ENCODE measurements around the gene SLC6A16. TPM values are rescaled to one million over a fixed set of nuclear protein-coding genes. Genes with fewer than 3 reads are reported as not detected.

SLC6A16 gene
- total and polyA plus RNA-seq, 2 experiments from 2014 or later = 0.31 to 1.8 TPM

DNA sequence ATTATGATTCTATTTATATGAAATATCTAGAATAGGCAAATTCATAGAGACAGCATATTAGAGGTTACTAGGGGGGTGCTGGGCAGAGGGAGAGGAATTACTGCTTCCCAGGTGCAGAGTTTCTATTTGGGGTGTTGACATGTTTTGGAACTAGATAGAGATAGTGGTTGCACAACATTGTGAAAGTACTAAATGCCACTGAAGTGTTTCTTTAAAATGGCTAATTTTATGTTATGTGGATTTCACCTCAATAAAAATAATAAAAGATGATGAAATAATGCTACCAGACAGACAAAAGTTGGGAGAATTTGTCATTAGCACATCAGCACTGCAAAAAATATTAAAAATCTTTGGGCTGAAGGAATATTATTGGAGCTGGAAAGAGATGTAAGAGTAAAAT, 63.4 kb downstream of the SLC6A16 start (continued):
- TF ChIP-seq, protein P1, sequence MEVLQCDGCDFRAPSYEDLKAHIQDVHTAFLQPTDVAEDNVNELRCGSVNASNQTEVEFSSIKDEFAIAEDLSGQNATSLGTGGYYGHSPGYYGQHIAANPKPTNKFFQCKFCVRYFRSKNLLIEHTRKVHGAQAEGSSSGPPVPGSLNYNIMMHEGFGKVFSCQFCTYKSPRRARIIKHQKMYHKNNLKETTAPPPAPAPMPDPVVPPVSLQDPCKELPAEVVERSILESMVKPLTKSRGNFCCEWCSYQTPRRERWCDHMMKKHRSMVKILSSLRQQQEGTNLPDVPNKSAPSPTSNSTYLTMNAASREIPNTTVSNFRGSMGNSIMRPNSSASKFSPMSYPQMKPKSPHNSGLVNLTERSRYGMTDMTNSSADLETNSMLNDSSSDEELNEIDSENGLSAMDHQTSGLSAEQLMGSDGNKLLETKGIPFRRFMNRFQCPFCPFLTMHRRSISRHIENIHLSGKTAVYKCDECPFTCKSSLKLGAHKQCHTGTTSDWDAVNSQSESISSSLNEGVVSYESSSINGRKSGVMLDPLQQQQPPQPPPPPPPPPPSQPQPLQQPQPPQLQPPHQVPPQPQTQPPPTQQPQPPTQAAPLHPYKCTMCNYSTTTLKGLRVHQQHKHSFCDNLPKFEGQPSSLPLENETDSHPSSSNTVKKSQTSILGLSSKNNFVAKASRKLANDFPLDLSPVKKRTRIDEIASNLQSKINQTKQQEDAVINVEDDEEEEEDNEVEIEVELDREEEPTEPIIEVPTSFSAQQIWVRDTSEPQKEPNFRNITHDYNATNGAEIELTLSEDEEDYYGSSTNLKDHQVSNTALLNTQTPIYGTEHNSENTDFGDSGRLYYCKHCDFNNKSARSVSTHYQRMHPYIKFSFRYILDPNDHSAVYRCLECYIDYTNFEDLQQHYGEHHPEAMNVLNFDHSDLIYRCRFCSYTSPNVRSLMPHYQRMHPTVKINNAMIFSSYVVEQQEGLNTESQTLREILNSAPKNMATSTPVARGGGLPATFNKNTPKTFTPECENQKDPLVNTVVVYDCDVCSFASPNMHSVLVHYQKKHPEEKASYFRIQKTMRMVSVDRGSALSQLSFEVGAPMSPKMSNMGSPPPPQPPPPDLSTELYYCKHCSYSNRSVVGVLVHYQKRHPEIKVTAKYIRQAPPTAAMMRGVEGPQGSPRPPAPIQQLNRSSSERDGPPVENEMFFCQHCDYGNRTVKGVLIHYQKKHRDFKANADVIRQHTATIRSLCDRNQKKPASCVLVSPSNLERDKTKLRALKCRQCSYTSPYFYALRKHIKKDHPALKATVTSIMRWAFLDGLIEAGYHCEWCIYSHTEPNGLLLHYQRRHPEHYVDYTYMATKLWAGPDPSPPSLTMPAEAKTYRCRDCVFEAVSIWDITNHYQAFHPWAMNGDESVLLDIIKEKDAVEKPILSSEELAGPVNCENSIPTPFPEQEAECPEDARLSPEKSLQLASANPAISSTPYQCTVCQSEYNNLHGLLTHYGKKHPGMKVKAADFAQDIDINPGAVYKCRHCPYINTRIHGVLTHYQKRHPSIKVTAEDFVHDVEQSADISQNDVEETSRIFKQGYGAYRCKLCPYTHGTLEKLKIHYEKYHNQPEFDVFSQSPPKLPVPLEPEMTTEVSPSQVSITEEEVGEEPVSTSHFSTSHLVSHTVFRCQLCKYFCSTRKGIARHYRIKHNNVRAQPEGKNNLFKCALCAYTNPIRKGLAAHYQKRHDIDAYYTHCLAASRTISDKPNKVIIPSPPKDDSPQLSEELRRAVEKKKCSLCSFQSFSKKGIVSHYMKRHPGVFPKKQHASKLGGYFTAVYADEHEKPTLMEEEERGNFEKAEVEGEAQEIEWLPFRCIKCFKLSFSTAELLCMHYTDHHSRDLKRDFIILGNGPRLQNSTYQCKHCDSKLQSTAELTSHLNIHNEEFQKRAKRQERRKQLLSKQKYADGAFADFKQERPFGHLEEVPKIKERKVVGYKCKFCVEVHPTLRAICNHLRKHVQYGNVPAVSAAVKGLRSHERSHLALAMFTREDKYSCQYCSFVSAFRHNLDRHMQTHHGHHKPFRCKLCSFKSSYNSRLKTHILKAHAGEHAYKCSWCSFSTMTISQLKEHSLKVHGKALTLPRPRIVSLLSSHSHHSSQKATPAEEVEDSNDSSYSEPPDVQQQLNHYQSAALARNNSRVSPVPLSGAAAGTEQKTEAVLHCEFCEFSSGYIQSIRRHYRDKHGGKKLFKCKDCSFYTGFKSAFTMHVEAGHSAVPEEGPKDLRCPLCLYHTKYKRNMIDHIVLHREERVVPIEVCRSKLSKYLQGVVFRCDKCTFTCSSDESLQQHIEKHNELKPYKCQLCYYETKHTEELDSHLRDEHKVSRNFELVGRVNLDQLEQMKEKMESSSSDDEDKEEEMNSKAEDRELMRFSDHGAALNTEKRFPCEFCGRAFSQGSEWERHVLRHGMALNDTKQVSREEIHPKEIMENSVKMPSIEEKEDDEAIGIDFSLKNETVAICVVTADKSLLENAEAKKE (CRISPR knock-in tag; IDR thresholded peaks at IDR 0.05) = no peak
- TF ChIP-seq, protein P2, sequence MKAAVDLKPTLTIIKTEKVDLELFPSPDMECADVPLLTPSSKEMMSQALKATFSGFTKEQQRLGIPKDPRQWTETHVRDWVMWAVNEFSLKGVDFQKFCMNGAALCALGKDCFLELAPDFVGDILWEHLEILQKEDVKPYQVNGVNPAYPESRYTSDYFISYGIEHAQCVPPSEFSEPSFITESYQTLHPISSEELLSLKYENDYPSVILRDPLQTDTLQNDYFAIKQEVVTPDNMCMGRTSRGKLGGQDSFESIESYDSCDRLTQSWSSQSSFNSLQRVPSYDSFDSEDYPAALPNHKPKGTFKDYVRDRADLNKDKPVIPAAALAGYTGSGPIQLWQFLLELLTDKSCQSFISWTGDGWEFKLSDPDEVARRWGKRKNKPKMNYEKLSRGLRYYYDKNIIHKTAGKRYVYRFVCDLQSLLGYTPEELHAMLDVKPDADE (IDR thresholded peaks at IDR 0.05) = no peak
- TF ChIP-seq CREB1 (CRISPR knock-in tag; IDR thresholded peaks at IDR 0.05; ENCODE audit: low read depth) = no peak
- no peak for TF ChIP-seq ZNF114 (CRISPR knock-in tag; IDR thresholded peaks at IDR 0.05)
- TF ChIP-seq STAT1 (IDR thresholded peaks at IDR 0.05; ENCODE audit: unreplicated experiment) = no peak
- TF ChIP-seq REST (IDR thresholded peaks at IDR 0.05; ENCODE audit: unreplicated experiment) = no peak
